Left lung (tissue), 10 donors: ENCODE data around the gene CELF4. TPM values are rescaled to one million over a fixed set of nuclear protein-coding genes. Genes with fewer than 3 reads are reported as not detected.
A peak's percentile ranks its signal among the peaks of the same experiment; 100 is the strongest.

Experiments used
- ATAC-seq: fragments of 200-7000 bp; cut with Tn5 transposase; one replicate; pipeline ENCODE4 v1.9.1; 2020; ENCODE audit warnings: moderate library complexity
- DNase-seq, 4 donors: peaks; one replicate each; pipeline ENCODE4 v3.0.0-alpha.2; 2013 to 2020
- H3K27ac ChIP-seq, 2 donors: fragments of 200-600 bp; sonication (generic) in 1 of 2; one replicate each; pipeline versions ENCODE4 v1.5.0 to v1.8.0; 2020 to 2021
- H3K27me3 ChIP-seq, 2 donors: fragments of 200-600 bp; sonication (generic) in 1 of 2; one replicate each; pipeline versions ENCODE4 v1.5.0 to v1.8.0; 2020 to 2021
- H3K36me3 ChIP-seq, 2 donors: fragments of 200-600 bp; sonication (generic) in 1 of 2; one replicate each; pipeline versions ENCODE4 v1.5.0 to v1.8.0; 2020 to 2021
- H3K4me1 ChIP-seq, 2 donors: fragments of 200-600 bp; one replicate each; pipeline ENCODE4 v1.8.0; 2021
- H3K4me3 ChIP-seq, 2 donors: fragments of 200-600 bp; sonication (generic) in 1 of 2; one replicate each; pipeline versions ENCODE4 v1.5.0 to v1.8.0; 2020 to 2021; ENCODE audit warnings: mild to moderate bottlenecking in 1 of 2
- H3K9me3 ChIP-seq, 2 donors: fragments of 200-600 bp; sonication (generic) in 1 of 2; one replicate each; pipeline versions ENCODE4 v1.5.0 to v1.8.0; 2020 to 2021
- CTCF ChIP-seq, 2 donors: fragments of 200-600 bp; sonication (generic) in 1 of 2; IDR thresholded peaks; one replicate each; pipeline versions ENCODE4 v1.5.0 to v1.8.0; 2021; ENCODE audit warnings: antibody characterized with exemption in 2 of 2
- intact Hi-C, 2 donors: fragments of 100-400 bp; cut with DNase I; formaldehyde crosslinking; loops; one replicate each; pipeline versions ENCODE4 v1.11.2 to v1.14.2; 2022
- polyA plus RNA-seq, 6 donors: library from polyadenylated mRNA; unstranded; fragments of 120-200 nt; gene quantifications; one replicate each; pipeline ENCODE4 v1.2.1, GENCODE V29; 2013; ENCODE audit not compliant: insufficient read length in 6 of 6
- total RNA-seq, 2 donors: library from RNA; stranded (reverse); fragmentation: NEBNext Ultra II Directional; extraction: Animal tissue kit (Norgen Biotek cat#: 25700); gene quantifications; one replicate each; pipeline ENCODE4 v1.2.1, GENCODE V29; 2021
- donor health status: DM: no; HTN: yes; CAD: no.
- donor health status: DM: no; HTN: no; CAD: no.

Gene CELF4
- total and polyA plus RNA-seq, 8 donors = 1.1 to 10.3 (median 7.4) TPM

- Histone ChIP-seq H3K36me3 (no peaks in the 10 kb centered on the region), H3K27me3 (peaks cover 0 to 31% of the 10 kb centered on the region in 2 donors), H3K9me3 (no peaks in the 10 kb centered on the region), H3K27ac (no peak overlapping the region), H3K4me1 (no peaks in the 10 kb centered on the region), H3K4me3 (no peak overlapping the region)
- DNase-seq (no peak), ATAC-seq (no peak)
- intact Hi-C loops = no loop called here
- TF ChIP-seq CTCF (IDR thresholded peaks at IDR 0.05) = no peak
Measured at GRCh38 chr18:37476611-37477295, 88.8 kb downstream of the CELF4 start.

GRCh38 chr18:37476182-37476581, 89.4 kb downstream of the CELF4 start:
- H3K9me3 ChIP-seq = no peaks in the 10 kb centered on the region
- H3K27ac ChIP-seq = no peak overlapping the region
- H3K36me3 ChIP-seq = no peaks in the 10 kb centered on the region
- peaks cover 0 to 27% of the 10 kb centered on the region in 2 donors for H3K27me3 ChIP-seq
- DNase-seq (no peak), ATAC-seq (peak; percentile 73)
- peak; percentile 28 to 30 for TF ChIP-seq CTCF (IDR thresholded peaks at IDR 0.05)
- no peaks in the 10 kb centered on the region for H3K4me1 ChIP-seq
- no peak overlapping the region for H3K4me3 ChIP-seq
- intact Hi-C loops = no loop called here

- Histone ChIP-seq H3K4me3 (no peak overlapping the region), H3K27ac (no peak overlapping the region), H3K4me1 (no peaks in the 10 kb centered on the region), H3K9me3 (no peaks in the 10 kb centered on the region), H3K36me3 (no peaks in the 10 kb centered on the region), H3K27me3 (peaks cover 0 to 18% of the 10 kb centered on the region in 2 donors)
- ATAC-seq (no peak), DNase-seq (no peak)
- TF ChIP-seq CTCF (IDR thresholded peaks at IDR 0.05) = no peak
- intact Hi-C loops = no loop called here
Measured at GRCh38 chr18:37473195-37473840, 92.3 kb downstream of the CELF4 start.

DNA sequence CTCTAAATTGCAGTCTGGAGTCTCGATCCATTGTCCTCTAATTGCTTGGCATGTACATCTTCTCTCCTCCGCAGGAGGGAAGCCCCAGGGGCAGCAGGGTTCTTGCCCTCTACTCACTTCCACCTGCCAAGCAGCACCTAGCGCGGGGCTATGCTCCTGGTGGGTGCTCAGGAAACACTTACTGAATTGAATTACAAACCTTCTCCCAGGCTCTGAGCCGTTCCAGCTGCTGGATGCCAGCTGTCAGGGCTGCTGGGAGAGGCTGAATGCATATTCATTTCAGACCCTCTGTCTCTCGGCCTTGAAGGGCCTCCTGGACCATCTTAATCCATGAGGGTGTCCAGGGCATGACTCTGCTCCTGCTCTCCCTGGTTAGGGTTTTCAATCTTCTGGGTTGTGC, 94.0 kb downstream of the CELF4 start:
- H3K4me3 ChIP-seq = no peak overlapping the region
- peaks cover 0 to 3% of the 10 kb centered on the region in 2 donors for H3K27me3 ChIP-seq
- ATAC-seq (no peak), DNase-seq (no peak)
- intact Hi-C loops = no loop called here
- no peaks in the 10 kb centered on the region for H3K4me1 ChIP-seq
- no peak overlapping the region for H3K27ac ChIP-seq
- TF ChIP-seq CTCF (IDR thresholded peaks at IDR 0.05) = no peak
- H3K36me3 ChIP-seq = no peaks in the 10 kb centered on the region
- H3K9me3 ChIP-seq = no peaks in the 10 kb centered on the region

GRCh38 chr18:37470986-37471385, 94.6 kb downstream of the CELF4 start:
- TF ChIP-seq CTCF (IDR thresholded peaks at IDR 0.05) = no peak
- Histone ChIP-seq H3K9me3 (no peaks in the 10 kb centered on the region), H3K4me3 (no peak overlapping the region), H3K27me3 (peaks cover 0 to 1% of the 10 kb centered on the region in 2 donors), H3K4me1 (no peaks in the 10 kb centered on the region), H3K36me3 (no peaks in the 10 kb centered on the region), H3K27ac (no peak overlapping the region)
- DNase-seq (no peak), ATAC-seq (no peak)
- intact Hi-C loops = no loop called here
